SK-N-SH (cell line): ENCODE results near the gene MAP4K5. TPM values are rescaled to one million over a fixed set of nuclear protein-coding genes. Genes with fewer than 3 reads are reported as not detected.
"Not testable (repeated sequence)": the region's sequence is repeated elsewhere in the genome, so short reads cannot be mapped to it uniquely, and the experiment has no call there.

Experiments
- CTCF ChIA-PET: fragments of 300-600, 350-600 bp; formaldehyde crosslinking; extraction: SDS; loops from one replicate; lab custom pipeline; 2021; lab: Yijun Ruan, JAX
- POLR2A ChIA-PET: fragments of 350-600 bp; sonication (Branson Sonifier 250); formaldehyde crosslinking; extraction: SDS; loops from one replicate; lab custom pipeline; 2020; ENCODE audit warnings: antibody characterized with exemption, inconsistent platforms; lab: Yijun Ruan, JAX
- DNase-seq: peaks from one replicate; pipeline ENCODE4 v3.0.0; 2012
- H2AFZ ChIP-seq: fragments of 200-600 bp; sonication (generic); 2 replicates; pipeline ENCODE4 v1.8.1; 2016; ENCODE audit warnings: antibody characterized with exemption, mild to moderate bottlenecking, low read depth
- H3F3A ChIP-seq: fragments of 200-600 bp; sonication (generic); replicated peaks from 2 replicates; pipeline ENCODE3; 2016; ENCODE audit warnings: antibody characterized with exemption, mild to moderate bottlenecking; ENCODE audit not compliant: insufficient read depth
- H3K27ac ChIP-seq, 2 experiments: fragments of 200-500 bp in 1 of 2; fragments of 200-600 bp in 1 of 2; sonication (Bioruptor generic) in 1 of 2; sonication (generic), shearing (Covaris generic) in 1 of 2; 2 replicates each; pipeline versions ENCODE4 v1.5.1 to v1.6.1; 2014 to 2016; ENCODE audit warnings: low read depth in 2 of 2, inconsistent platforms in 1 of 2, low read length in 1 of 2, mild to moderate bottlenecking in 1 of 2, mixed read lengths in 1 of 2
- H3K27me3 ChIP-seq: fragments of 200-600 bp; sonication (generic), shearing (Covaris generic); 2 replicates; pipeline ENCODE4 v1.6.1; 2016; ENCODE audit warnings: mixed run types; ENCODE audit not compliant: insufficient read depth
- H3K36me3 ChIP-seq, 2 experiments: fragments of 200-500 bp in 1 of 2; fragments of 200-600 bp in 1 of 2; sonication (Bioruptor generic) in 1 of 2; sonication (generic) in 1 of 2; replicated peaks in 1 of 2; 2 replicates each; pipeline versions ENCODE3 to v1.5.1; 2014 to 2016; ENCODE audit warnings: low read length in 1 of 2, mild to moderate bottlenecking in 1 of 2; ENCODE audit not compliant: insufficient read depth in 2 of 2, control insufficient read depth in 1 of 2
- H3K4me1 ChIP-seq, 2 experiments: fragments of 200-500 bp in 1 of 2; fragments of 200-600 bp in 1 of 2; sonication (Bioruptor generic) in 1 of 2; sonication (generic), shearing (Covaris generic) in 1 of 2; 2 replicates each; pipeline versions ENCODE4 v1.5.1 to v1.6.1; 2014 to 2016; ENCODE audit warnings: low read depth in 1 of 2, low read length in 1 of 2, mixed run types in 1 of 2; ENCODE audit not compliant: insufficient read depth in 2 of 2, control insufficient read depth in 1 of 2
- H3K4me2 ChIP-seq: fragments of 200-600 bp; sonication (generic), shearing (Covaris generic); 2 replicates; pipeline ENCODE4 v1.6.1; 2017; ENCODE audit warnings: mixed run types
- H3K4me3 ChIP-seq, 2 experiments: fragments of 200-500 bp in 1 of 2; fragments of 200-600 bp in 1 of 2; sonication (Bioruptor generic) in 1 of 2; sonication (generic), shearing (Covaris generic) in 1 of 2; 2 replicates each; pipeline versions ENCODE4 v1.5.1 to v1.8.1; 2014 to 2016; ENCODE audit warnings: low read depth in 2 of 2, inconsistent platforms in 1 of 2, low read length in 1 of 2, mild to moderate bottlenecking in 1 of 2, mixed read lengths in 1 of 2, moderate library complexity in 1 of 2
- H3K79me2 ChIP-seq: fragments of 200-600 bp; sonication (generic); 2 replicates; pipeline ENCODE4 v1.8.1; 2017; ENCODE audit warnings: mild to moderate bottlenecking; ENCODE audit not compliant: insufficient read depth
- H3K9ac ChIP-seq: fragments of 200-600 bp; sonication (generic); 2 replicates; pipeline ENCODE4 v1.6.1; 2017; ENCODE audit warnings: mixed run types
- H3K9me2 ChIP-seq: fragments of 200-600 bp; sonication (generic); 2 replicates; pipeline ENCODE4 v1.6.1; 2017; ENCODE audit warnings: mixed run types
- H3K9me3 ChIP-seq: fragments of 200-600 bp; sonication (generic); 2 replicates; pipeline ENCODE4 v1.6.1; 2017; ENCODE audit warnings: mixed run types, mild to moderate bottlenecking, moderate library complexity
- H4K20me1 ChIP-seq: fragments of 200-600 bp; sonication (generic); 2 replicates; pipeline ENCODE4 v1.6.1; 2017; ENCODE audit warnings: mild to moderate bottlenecking, mixed run types; ENCODE audit not compliant: insufficient read depth
- CTCF ChIP-seq: fragments of 200-600 bp; sonication (generic); IDR thresholded peaks from 2 replicates; pipeline ENCODE4 v1.6.1; 2017; ENCODE audit warnings: antibody characterized with exemption, mild to moderate bottlenecking, moderate library complexity
- FOSL2 ChIP-seq: IDR thresholded peaks from 2 replicates; pipeline ENCODE4 v1.4.0; 2012; ENCODE audit warnings: low read depth, mild to moderate bottlenecking, moderate library complexity, borderline replicate concordance
- JUND ChIP-seq: IDR thresholded peaks from 2 replicates; pipeline ENCODE4 v1.4.0; 2012
- TEAD4 ChIP-seq: IDR thresholded peaks from 2 replicates; pipeline ENCODE4 v1.4.0; 2012; ENCODE audit warnings: mild to moderate bottlenecking, borderline replicate concordance; ENCODE audit not compliant: insufficient read depth
- USF1 ChIP-seq: IDR thresholded peaks from 2 replicates; pipeline ENCODE4 v1.4.0; 2012; ENCODE audit warnings: low read depth, borderline replicate concordance
- YY1 ChIP-seq: IDR thresholded peaks from 2 replicates; pipeline ENCODE4 v1.4.0; 2012; ENCODE audit warnings: low read depth, mild to moderate bottlenecking
- ZBTB33 ChIP-seq: IDR thresholded peaks from 2 replicates; pipeline ENCODE4 v1.4.0; 2012; ENCODE audit warnings: low read depth, borderline replicate concordance
- WGBS: methylation state at CpG from one replicate; pipeline ENCODE4 v1.1.6; 2017; ENCODE audit warnings: low lambda C conversion rate; 5-methylcytosine and 5-hydroxymethylcytosine counted together
- polyA plus RNA-seq, 3 experiments: library from polyadenylated mRNA; depleted of rRNA; stranded (reverse); fragments of >200 nt; gene quantifications; 2 replicates each; pipeline ENCODE4 v1.2.3, GENCODE V29; 2012

The MAP4K5 gene
- polyA plus RNA-seq, 1 of the 3 experiments (the other 2 are of a cell fraction) = 31.8 TPM

- Histone ChIP-seq H3K4me1 (no peaks in the 10 kb centered on the region; a peak in 1 of 4 replicates), H3K9ac (no peak overlapping the region), H3K9me2 (no peaks in the 10 kb centered on the region), H3K4me3 (no peak overlapping the region), H3K27ac (no peak overlapping the region; a peak in 1 of 4 replicates), H3K4me2 (no peak overlapping the region), H4K20me1 (peaks cover 77% of the 10 kb centered on the region), H2AFZ (no peak overlapping the region), H3K36me3 (peaks cover 3 to 37% of the 10 kb centered on the region in 2 experiments), H3K9me3 (no peaks in the 10 kb centered on the region), H3K79me2 (peaks cover 100% of the 10 kb centered on the region), H3F3A (peaks cover 7% of the 10 kb centered on the region), H3K27me3 (no peaks in the 10 kb centered on the region)
- DNase-seq = no peak
- 97% methylated on average over 7 of the region's 7 CpGs for WGBS
- ChIA-PET POLR2A (no interaction called here), CTCF (interaction anchor here (0.7 kb wide), 1 partner anchor 12 kb away, joined by 3 read pairs; no protein-coding TSS in a partner anchor)
- TF ChIP-seq ZBTB33 (no peak), TEAD4 (no peak), CTCF (no peak), YY1 (no peak)
These were observed 22.2 kb downstream of the MAP4K5 start for GRCh38 chr14:50510157-50510556.

- H3K27ac ChIP-seq, H3K4me3 ChIP-seq, DNase-seq, H2AFZ ChIP-seq, H3K9ac ChIP-seq, H3K4me2 ChIP-seq, POLR2A ChIA-PET, H3K4me1 ChIP-seq, H3K9me2 ChIP-seq, H3K27me3 ChIP-seq, H3K9me3 ChIP-seq: not testable (repeated sequence)
- 98% methylated on average over 1 of the region's 1 CpG for WGBS
- CTCF ChIA-PET = interaction anchor here (0.8 kb wide), 1 partner anchor 12 kb away, joined by 3 read pairs; no protein-coding TSS in a partner anchor
- Histone ChIP-seq H3K79me2 (peaks cover 100% of the 10 kb centered on the region), H3K36me3 (peaks cover 27 to 35% of the 10 kb centered on the region in 2 experiments), H4K20me1 (peaks cover 49% of the 10 kb centered on the region), H3F3A (peaks cover 19% of the 10 kb centered on the region)
These were observed 25.3 kb downstream of the MAP4K5 start for GRCh38 chr14:50507078-50507477.

- H3K4me3 ChIP-seq = no peak overlapping the region
- peak overlapping the region; percentile 10; the same call in 1 of the 2 replicates for H3K9ac ChIP-seq
- H2AFZ ChIP-seq = no peak overlapping the region
- no peak overlapping the region for H3K4me2 ChIP-seq
- H3K9me3 ChIP-seq = no peaks in the 10 kb centered on the region
- TF ChIP-seq FOSL2 (peak; percentile 23; the same call in 1 of the 2 replicates), TEAD4 (no peak), USF1 (no peak), YY1 (no peak), ZBTB33 (no peak), JUND (peak; percentile 38; the same call in 1 of the 2 replicates)
- H3K36me3 ChIP-seq = peaks cover 40 to 71% of the 10 kb centered on the region in 2 experiments
- H3F3A ChIP-seq = peaks cover 27% of the 10 kb centered on the region
- H3K27ac ChIP-seq = peak overlapping the region in 1 of 2 experiments; percentile 80; a peak in 2 of 4 replicates
- no peaks in the 10 kb centered on the region for H3K9me2 ChIP-seq
- POLR2A ChIA-PET = no interaction called here
- WGBS = 50% methylated on average over 2 of the region's 2 CpGs
- H4K20me1 ChIP-seq = peaks cover 3% of the 10 kb centered on the region
- DNase-seq = no peak
- CTCF ChIA-PET = no interaction called here
- no peaks in the 10 kb centered on the region for H3K27me3 ChIP-seq
- H3K4me1 ChIP-seq = peaks cover 0 to 3% of the 10 kb centered on the region in 2 experiments; a peak in 1 of 4 replicates
- peaks cover 92% of the 10 kb centered on the region for H3K79me2 ChIP-seq
These were observed 30.7 kb downstream of the MAP4K5 start for GRCh38 chr14:50501642-50502041.
